ENCODE measurements around the gene PTPRQ.

The PTPRQ gene

DNA sequence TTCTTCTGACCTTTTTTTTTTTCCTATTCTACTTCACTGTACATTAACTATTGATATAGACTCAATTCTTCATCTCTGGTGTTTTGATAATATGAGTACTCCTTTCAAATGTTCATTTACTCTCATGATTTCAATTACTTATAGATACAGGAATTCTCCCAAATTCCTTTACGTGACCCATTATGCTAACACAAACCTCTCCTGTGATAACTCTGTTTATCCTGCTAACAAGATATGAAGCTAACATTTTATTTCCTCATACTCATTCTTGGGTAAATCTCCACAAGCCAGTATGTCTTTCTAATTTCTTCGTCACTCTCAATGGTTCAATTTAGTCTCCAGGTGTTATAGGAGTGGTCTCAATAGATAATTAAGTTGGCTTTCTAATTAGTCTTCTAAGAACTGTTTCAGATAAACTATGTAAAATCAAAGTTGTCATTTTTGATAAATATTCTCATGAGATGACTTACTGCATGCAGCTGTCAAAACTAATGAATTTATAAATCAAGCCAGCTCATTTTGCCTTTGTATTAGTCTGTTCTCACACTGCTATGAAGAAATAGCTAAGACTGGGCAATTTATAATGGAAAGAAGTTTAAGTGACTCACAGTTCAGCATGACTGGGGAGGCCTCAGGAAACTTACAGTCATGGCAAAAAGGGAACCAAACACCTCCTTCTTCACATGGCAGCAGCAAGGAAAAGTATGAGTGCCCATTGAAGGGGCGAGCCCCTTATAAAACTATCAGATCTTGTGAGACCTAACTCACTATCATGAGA lies 132.8 kb downstream of the PTPRQ start:
- no peak for DNase-seq

DNA sequence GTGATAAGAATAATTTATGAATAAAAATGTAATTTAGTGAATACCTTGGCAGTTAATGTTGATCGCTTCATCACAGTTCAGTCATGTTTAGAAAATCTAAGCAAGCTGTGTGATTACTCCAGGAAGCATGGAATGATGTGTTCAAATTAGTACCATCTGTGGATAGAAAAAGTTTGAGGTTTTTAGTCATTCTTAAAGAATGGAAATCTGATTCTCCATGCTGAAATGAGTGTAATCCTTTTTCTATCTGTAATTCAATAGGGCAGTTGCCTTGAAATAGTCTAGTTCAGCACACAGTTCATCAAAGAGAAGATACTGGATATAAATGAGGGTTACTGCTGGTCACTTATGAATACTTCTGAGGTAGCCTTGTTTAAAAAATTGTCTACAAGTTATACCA lies 136.2 kb downstream of the PTPRQ start:
- DNase-seq, result no peak

DNA sequence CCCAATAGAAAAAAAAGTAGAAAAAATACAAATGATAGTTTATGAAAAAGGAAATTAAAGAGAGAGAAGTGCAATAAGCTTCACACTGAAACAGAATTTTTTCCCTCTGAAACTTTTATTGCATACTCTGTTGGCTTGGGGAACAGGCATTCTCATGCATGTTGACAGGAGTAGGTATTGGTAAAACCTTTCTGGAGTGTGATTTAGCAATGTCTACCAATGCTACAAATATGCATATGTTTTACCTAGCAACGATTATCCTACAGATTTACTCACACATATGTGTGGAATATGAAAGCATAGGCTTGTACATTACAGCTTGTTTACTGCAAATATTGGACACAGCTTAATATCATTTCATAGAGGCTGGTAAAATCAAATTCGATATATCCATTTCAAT lies 137.7 kb downstream of the PTPRQ start:
- no peak for DNase-seq

DNA sequence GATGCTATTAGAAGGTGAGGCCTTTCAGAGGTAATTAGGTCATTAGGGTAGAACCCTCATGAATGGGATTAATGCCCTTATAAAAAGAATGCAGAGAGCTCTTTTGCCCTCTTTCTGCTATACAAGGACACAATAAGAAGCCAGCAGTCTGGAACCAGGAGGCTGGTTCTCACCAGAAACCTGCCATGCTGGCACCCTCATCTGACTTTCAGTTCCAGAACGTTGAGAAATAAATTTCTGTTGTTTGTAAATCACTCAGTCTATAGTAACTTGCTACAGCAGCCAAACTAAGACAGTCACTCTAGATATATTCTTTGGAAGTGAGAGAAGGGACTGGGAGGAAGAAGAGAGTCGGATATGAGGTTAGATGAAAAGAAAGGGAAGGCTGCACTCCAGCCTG lies 138.4 kb downstream of the PTPRQ start:
- DNase-seq, result no peak

DNA sequence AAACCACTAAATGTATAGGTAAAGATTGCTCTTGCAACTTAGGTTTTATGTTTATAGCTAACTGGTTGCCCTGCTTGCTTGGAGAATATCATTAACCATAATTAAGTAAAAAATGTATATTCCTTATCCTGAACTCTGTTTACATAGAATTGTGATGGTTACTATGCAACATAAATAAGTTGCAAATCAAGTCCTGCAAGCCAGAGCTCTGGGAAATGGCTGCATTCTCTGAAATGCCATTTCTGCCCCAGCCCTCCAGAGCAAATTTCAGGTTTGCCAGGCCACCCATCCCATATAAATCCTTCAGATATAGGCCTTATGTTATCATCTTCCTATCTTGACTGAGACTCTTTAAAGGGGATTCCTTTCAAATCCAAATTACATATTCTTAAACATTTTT lies 145.0 kb downstream of the PTPRQ start:
- DNase-seq, result no peak

DNA sequence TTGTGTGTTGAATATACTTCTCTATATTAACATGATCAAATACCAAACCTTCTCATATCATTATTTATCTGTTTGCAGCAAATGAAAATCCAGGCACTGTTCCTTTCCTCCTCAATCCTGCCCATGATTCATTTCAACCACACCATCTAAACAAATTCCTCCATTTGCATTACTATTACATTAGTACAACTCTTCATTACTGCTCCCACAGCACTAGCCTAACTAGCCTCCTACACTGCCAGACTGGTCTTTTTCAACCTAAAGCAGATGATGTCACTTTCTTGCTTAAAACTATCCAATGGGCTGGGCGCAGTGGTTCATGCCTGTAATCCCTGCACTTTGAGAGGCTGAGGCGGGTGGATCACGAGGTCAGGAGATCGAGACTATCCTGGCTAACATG lies 146.1 kb downstream of the PTPRQ start:
- no peak for DNase-seq

DNA sequence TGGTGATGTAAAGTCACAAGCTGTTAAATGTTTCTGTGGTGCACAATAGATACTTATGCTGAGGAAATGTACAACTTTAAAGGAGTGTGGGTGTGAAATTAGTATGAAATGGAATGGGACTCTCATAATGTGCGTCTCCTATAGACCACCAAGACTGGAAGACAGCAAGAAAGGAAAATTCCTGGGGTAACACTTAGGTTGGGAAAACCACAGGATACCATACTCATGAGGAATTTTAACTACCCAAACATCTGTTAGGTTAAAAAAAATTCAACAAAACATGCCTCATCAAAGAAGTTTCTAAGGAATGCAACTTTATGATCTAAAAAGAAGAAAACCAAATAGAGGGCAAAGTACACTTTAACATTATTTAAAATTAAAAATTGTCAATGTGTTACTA lies 149.7 kb downstream of the PTPRQ start:
- no peak for DNase-seq

DNA sequence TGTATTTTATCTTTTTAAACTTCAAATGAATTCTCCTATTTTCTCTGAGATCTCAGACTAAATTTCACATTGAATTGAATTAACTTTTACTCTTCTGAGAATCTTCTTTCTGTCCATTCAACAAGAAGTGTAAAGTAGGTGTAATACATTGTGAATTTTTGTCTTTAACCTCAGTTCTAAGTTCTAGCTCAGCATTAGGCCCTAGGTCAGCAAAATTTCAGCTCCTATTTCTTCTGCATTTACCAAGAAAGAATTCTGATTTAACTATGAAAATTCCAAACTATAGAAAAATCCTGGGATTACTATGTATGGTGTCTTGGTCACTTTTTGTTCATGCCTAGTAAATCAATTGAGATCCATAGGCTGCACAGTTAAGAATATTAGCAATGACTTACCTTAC lies 152.5 kb downstream of the PTPRQ start:
- no peak for DNase-seq

DNA sequence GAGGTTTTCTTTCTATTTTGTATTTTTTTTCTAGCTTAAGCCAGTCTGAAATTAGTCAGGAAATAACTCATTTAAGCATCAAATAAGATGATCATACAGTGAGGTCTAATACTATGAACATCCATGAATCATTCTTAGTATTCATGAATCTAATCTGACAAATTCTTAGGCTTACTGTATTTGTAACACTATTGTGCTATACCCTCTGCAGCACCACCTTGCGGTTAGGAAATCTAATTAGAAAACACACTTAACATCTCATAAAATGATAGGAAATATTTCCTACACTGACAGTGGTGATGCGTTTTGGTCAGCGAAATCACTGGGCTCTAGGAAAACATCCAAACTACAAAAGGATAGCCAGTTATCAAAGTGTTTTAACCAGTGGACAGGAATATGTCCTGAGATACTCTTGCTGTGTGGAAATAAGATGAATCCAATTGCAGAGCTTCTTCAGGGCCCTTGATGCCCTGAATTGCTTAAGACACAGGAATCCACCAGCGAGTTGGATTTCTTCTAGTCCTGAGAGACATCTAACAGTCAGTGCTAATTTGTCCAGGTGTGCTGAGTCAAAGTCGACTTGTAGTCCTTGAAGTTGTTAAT lies 154.1 kb downstream of the PTPRQ start:
- no peak for DNase-seq

DNA sequence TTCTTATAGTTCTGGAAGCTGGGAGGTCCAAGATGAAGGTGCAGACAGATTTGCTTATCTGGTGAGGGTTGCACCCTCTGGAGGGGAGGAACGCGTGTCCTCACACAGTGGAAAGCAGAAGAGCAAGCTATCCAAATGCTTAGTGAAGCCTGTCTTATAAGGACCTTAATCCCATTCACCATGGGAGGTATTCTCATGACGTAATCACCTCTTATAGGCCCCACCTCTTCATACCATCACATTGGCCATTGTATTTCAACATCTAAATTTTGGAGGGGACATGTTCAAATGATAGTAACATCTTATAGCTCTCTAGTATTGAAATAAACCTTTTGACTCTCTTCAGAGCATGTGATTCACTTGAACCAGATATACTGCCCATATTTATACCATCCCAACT lies 158.4 kb downstream of the PTPRQ start:
- no peak for DNase-seq

DNA sequence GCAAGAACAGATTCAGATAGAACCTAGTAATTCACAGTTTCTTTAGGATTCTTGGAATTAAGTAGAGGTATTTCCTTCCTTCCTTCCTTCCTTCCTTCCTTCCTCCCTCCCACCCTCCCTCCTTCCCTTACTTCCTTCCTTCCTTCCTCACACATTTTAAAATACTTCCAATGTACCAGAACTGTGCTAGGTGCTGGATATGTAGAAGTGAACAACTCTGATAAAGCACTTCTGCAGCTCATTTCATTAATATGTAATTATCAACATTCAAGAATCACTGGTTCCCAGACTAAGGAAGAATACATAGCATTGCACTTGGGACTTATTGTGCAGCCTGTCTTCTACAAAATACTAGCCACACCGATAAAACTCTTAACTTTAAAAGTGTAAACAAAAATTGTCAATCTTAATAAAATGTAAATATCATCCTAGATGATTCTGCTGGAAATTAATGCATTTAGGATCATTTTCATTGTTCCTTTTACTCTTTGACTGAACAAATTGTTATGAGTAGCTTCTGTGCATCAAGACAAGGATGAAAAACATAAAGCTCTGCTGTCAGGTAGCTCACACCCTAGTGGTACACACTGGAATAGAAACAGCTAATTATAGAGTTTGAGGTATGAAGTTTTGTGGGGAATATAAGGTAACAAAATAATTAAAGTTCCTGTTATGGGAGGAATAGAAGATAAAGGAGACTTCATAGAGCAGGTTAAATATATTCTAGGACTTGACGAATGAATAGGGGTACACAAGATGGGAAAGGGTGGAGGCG lies 163.5 kb downstream of the PTPRQ start:
- no peak for DNase-seq

DNA sequence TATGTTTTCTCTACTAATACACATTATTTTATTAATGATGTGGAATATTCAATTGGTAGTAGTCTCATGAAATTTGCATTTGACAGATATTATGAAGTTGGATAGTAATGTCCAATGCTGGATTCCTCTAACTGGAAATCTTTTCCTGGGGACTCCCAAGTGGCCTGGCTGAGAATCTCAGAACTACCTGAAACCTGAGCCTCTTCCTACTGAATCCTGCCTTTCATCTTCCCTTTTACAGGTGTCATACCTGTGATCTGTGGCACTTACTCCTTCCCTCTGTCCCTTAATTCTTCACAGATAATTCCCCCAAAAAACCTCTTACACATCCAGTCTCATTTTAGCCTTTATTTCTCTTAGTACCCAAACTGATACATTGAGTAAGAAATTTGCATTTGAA lies 173.7 kb downstream of the PTPRQ start:
- no peak for DNase-seq

DNA sequence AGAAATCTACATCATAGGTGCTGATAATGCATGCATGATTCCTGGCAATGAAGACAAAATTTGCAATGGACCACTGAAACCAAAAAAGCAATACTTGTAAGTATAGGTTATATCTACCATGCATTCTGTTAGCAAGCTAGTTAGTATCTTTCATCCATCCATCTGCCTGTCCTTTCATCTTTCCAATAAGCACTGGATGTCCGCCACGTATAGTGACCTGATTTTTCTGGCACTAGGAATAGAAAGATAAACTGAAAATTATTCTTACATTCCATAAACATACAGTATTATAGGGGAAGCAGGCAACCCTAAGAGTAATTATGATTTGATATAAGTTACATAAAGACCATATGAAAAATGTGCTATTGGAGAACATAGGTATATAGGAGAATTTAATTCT lies 176.2 kb downstream of the PTPRQ start:
- no peak for DNase-seq

DNA sequence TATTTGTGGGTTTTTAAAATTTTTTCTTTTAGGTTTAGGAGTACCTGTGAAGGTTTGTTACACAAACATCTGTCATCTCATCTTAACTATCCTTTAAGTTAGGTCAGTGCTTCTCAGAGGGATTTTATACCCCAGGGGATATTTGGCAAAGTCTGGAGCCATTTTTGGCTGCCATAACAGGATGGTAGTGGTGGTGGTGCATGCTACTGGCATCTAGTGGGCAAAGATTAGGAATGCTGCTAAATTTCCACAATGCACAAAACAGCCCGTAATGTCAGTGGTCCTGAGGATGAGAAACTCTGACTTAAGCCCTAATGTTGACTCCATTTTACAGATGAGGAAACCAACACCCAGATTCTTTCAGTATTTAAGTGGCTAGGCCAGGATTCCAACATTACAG lies 178.2 kb downstream of the PTPRQ start:
- no peak for DNase-seq

DNA sequence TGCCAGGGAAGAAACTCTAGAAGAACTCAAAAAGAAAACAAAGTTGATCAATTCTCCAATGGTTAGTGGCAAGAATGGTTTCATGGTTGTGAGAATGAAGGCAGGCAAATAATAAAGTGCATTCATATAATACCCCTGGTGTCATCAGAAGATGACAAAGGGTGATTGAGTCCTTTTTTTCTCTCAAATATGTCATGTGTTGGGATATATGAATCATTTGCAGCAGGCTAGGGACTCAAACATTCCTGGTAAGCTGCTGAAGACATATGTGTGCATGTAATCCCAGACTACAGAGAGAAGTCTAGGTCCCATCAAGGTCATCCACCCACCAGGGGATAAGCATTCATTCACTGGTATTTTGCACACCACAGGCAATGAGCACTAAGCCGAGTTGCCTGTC lies 181.0 kb downstream of the PTPRQ start:
- no peak for DNase-seq

DNA sequence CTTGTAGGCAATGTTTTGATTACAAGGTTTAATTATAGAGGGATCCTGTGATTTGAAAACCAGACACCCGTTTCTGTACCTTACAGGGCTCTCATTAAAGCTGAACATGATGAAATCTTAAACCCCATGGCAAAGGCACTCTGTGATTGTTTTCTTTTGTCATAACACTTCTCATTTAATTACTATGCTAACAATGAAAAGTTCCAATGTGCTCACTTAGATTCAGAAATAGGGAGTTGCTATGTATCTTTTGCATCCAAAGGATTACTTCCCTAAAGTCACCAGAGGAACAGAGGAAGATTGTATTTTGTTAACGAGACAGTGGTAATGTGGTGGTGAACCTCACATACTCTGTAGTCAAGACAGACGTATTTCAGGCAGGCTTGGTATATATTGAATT lies 181.9 kb downstream of the PTPRQ start:
- DNase-seq, result no peak

DNA sequence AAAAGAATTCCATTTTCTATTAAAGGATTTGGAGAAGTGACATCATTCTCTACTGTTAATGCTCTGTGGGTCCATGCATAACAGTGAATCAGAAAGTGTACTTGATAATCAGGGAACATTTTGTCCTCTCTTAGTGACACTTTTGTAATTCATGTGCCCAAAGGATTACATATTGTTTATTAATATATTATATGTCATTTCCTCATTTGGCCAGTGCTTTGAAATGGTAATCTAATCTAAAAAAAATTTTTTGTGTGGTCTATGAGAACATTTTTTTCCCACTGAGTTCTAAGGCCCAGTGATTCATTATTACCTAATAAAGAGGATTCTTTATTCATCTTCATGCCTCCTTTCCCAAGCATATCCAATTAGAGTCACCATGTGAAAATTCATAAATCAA lies 183.7 kb downstream of the PTPRQ start:
- DNase-seq, result no peak

DNA sequence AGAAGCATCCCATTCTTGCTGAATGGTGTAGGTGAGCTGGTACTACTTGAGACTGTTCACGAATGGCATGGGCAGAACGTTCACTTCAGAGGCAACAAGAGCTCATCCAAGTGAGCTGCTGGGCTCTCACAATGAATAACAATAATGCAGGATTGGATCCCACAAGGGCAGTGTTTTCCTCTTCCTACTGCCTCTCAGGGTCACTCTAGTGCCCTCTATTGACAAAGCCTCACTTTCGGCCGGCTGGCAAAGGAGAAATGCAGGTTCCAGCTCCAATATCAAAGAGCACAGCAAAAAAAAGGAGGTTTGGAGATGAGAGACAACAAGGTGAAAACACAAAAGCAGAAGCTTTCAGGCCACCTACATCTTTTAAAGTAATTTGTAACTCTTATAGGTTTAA lies 188.8 kb downstream of the PTPRQ start:
- no peak for DNase-seq

DNA sequence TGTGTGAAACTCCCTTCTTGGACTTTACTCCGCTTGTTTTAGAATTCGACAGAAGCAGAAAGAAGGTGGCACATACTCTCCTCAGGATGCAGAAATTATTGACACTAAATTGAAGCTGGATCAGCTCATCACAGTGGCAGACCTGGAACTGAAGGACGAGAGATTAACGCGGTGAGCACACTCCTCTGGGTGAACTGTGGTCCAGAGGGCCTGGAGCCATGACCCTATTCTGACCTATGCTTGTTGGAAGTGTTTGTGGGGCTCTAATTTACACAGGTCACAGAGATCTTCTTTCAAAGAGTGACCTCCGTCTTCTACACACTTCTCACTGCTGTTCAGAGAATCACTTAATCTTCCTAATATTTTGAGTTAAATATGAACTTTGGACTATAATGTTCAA lies 190.9 kb downstream of the PTPRQ start:
- no peak for DNase-seq

DNA sequence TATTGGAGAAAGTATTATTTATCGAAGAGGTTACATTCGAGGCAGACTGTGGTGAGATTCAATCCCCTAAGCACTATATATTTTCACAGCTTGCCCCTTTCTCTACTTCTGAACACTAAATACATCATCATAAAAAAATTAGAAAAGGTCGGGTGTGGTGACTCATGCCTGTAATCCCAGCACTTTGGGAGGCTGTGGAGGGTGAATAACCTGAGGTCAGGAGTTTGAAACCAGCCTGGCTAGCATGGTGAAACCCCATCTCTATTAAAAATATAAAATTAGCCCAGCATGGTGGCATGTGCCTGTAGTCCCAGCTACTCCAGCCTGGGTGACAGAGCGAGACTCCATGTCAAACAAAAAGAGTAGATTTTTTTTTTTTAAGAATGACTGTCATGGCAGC lies 192.8 kb downstream of the PTPRQ start:
- no peak for DNase-seq

DNA sequence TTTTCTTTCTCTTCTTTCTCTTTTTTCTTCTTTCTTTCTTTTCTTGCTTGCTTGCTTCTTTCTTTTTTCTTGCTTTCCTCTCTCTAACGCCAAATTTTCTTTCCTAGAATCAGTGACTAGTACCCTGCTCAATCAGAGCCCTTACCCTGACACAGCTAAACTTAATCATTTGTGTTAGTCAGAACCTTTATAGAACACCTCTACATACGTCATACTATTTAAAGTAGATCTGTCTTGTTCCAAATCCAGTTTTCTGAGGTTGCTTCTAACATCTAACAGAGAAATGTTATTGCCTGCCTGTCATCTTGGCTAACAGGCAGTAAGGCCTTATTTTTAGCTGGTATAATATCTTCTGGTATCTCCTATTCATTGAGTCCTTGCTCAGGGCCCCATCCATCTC lies 197.9 kb downstream of the PTPRQ start:
- DNase-seq, result no peak

DNA sequence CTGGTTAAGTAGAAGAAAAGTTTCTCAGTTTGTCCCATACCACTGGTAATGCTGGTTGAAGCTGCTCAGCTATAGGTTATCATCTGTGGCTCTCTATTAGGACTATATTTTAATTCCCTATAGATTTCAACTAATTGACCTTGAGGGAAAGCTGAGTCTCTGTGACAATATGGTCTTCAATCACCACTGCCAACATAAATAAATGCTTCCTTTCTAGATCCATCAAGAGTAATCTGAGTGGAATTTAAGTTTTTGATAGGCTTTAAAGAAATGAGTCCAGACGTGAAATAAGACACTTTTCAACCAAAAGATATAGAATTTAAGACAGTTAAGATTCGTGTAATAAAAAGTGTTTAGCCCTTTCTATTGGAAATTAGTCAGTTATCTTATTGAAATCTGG lies 199.9 kb downstream of the PTPRQ start:
- DNase-seq, result no peak

DNA sequence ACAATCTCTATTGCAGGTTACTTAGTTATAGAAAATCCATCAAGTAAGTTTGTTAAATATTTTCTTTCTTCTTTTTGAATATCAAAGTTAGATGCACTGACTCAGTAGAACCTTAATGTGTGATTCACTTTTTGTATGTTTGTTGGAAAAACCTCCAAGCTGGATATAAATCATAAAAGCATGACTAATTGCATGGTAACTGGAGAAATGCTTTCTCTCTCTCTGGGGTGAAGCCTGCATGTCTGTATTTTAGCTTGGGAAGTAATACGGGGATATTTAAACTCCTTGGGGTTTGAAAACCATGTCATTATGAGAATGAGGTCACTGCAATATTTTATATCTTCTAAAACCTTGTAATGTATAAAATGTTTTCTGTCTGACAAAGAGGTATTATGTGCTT lies 204.8 kb downstream of the PTPRQ start:
- no peak for DNase-seq

DNA sequence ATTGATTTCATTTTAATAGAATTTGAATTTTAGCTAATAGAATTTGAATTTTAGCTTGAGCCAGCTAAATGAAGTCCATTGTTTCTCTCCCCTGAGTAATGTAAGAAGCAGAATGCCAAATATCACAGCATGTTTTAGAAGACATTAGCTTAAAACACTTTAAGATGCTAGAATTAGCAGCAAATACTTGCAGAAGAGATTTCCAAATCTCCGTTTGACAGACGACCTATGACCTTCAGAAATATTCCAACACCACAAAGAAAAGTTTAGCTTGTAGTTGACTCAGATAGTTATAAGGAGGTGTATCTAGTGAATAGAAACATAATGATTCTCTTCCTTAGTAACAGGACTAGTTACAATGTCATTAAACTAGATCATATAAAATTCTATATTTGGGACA lies 211.7 kb downstream of the PTPRQ start:
- DNase-seq, result no peak

Measured in effector CD8-positive, alpha-beta T cell (primary cell).